ENCODE results near the gene RNF167. TPM values are rescaled to one million over a fixed set of nuclear protein-coding genes. Genes with fewer than 3 reads are reported as not detected.

The RNF167 gene
- total and polyA plus RNA-seq, 2 of the 13 experiments (the other 11 are each of a cell fraction or from before 2014, with no cell fraction given), result 44.1 to 45.4 TPM

DNA sequence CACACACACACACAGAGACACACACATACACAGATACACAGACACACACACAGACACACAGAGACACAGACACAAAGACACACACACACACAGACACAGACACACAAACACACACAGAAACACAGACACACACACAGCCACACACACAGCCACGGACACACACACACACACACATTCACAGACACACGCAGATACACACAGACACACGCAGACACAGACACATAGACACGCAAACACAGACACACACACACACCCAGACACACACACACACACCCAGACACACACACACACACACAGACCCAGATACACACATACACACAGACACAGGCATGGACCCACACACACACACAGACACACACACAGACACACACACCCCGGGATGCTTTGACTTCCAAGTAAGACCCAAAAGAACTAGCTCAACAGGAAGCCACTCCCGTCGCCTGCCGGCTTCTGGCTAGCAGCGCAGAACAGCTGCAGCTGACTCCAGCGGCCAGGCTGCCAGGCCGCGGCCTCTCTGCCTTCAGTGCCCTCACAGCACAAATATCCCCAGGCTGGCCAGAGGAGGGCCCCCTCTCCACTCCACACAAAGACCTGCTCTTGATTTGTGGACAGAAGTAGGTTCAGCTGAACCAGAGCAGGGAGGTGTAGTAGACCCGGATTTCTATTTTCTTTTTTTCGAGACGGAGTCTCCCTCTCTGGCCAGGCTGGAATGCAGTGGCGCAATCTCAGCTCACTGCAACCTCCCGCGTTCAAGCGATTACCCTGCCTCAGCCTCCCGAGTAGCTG, 31.2 kb upstream of the RNF167 start (continued):
- TF ChIP-seq ZNF646 (CRISPR knock-in tag; IDR thresholded peaks at IDR 0.05) (peak; percentile 100), PRPF4 (IDR thresholded peaks at IDR 0.05; ENCODE audit: low read depth, low read length, poor library complexity, severe bottlenecking) (no peak), NFE2L1 (CRISPR knock-in tag; IDR thresholded peaks at IDR 0.05; ENCODE audit: borderline replicate concordance) (no peak), ERF (CRISPR knock-in tag; IDR thresholded peaks at IDR 0.05) (0 out of 2 replicates have a peak, but pooled peaks have one; percentile 20), ZNF317 (CRISPR knock-in tag; IDR thresholded peaks at IDR 0.05) (no peak), FOXP1 (IDR thresholded peaks at IDR 0.05) (no peak), FOXP1 (CRISPR knock-in tag; IDR thresholded peaks at IDR 0.05) (no peak), EHMT2 (IDR thresholded peaks at IDR 0.05; ENCODE audit: borderline replicate concordance, low read depth, low read length) (no peak), RBFOX2 (IDR thresholded peaks at IDR 0.05; ENCODE audit: low read depth, low read length) (no peak), YEATS2 (CRISPR knock-in tag; IDR thresholded peaks at IDR 0.05; ENCODE audit: borderline replicate concordance) (peak; percentile 30; the same call in 1 of the 2 replicates), ZNF276 (CRISPR knock-in tag; IDR thresholded peaks at IDR 0.05; ENCODE audit: low read depth) (0 out of 2 replicates have a peak, but pooled peaks have one; percentile 49), GPBP1L1 (CRISPR knock-in tag; IDR thresholded peaks at IDR 0.05) (no peak), ZFP41 (CRISPR knock-in tag; IDR thresholded peaks at IDR 0.05; ENCODE audit: borderline replicate concordance) (peak; percentile 62; the same call in 1 of the 2 replicates), ZNF205 (CRISPR knock-in tag; IDR thresholded peaks at IDR 0.05) (0 out of 2 replicates have a peak, but pooled peaks have one; percentile 24)
- TF ChIP-seq, protein P1, sequence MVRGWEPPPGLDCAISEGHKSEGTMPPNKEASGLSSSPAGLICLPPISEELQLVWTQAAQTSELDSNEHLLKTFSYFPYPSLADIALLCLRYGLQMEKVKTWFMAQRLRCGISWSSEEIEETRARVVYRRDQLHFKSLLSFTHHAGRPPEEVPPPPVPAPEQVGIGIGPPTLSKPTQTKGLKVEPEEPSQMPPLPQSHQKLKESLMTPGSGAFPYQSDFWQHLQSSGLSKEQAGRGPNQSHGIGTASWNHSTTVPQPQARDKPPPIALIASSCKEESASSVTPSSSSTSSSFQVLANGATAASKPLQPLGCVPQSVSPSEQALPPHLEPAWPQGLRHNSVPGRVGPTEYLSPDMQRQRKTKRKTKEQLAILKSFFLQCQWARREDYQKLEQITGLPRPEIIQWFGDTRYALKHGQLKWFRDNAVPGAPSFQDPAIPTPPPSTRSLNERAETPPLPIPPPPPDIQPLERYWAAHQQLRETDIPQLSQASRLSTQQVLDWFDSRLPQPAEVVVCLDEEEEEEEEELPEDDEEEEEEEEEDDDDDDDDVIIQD (CRISPR knock-in tag; IDR thresholded peaks at IDR 0.05; ENCODE audit: low read depth), result peak; percentile 56; the same call in 1 of the 2 replicates

Data from HepG2 (cell line).